Measurements from ENCODE around the gene TYK2. TPM values are rescaled to one million over a fixed set of nuclear protein-coding genes. Genes with fewer than 3 reads are reported as not detected.

Gene TYK2
- total and polyA plus RNA-seq, 2 of the 13 experiments (the other 11 are each of a cell fraction or from before 2014, with no cell fraction given), result 38.8 to 60.1 TPM

GRCh38 chr19:10374931-10375330 lies 5.4 kb downstream of the TYK2 start (continued):
- no peak for TF ChIP-seq E2F2 (CRISPR knock-in tag; IDR thresholded peaks at IDR 0.05; ENCODE audit: borderline replicate concordance)
- no peak for TF ChIP-seq HMG20A (CRISPR knock-in tag; IDR thresholded peaks at IDR 0.05; ENCODE audit: borderline replicate concordance)
- no peak for TF ChIP-seq ZNF225 (CRISPR knock-in tag; IDR thresholded peaks at IDR 0.05)

- in situ Hi-C loops (cut with HindIII; ENCODE audit: extremely low pct_ligation_motif_present, low pct_unique_long_range_greater_than_20kb), result no loop called here
- intact Hi-C loops (cut with micrococcal nuclease; ENCODE audit: unreplicated experiment), result no loop called here
- DNase-seq (ENCODE audit: low spot score) (no peak), FAIRE-seq (no peak), ATAC-seq (no peak)
- TF ChIP-seq ZNF883 (CRISPR knock-in tag; IDR thresholded peaks at IDR 0.05; ENCODE audit: not compliant biosample characterization) (no peak), DR1 (CRISPR knock-in tag; IDR thresholded peaks at IDR 0.05) (no peak), SSRP1 (CRISPR knock-in tag; IDR thresholded peaks at IDR 0.05) (no peak), NFE2L2 (IDR thresholded peaks at IDR 0.05; ENCODE audit: low read length) (no peak), HNF1B (CRISPR knock-in tag; IDR thresholded peaks at IDR 0.05) (no peak), KLF12 (CRISPR knock-in tag; IDR thresholded peaks at IDR 0.05; ENCODE audit: borderline replicate concordance) (no peak), ZNF782 (CRISPR knock-in tag; IDR thresholded peaks at IDR 0.05; ENCODE audit: borderline replicate concordance) (no peak)
- Histone ChIP-seq H2AFZ (ENCODE audit: low read length) (no peak overlapping the region), H3K9me3 (ENCODE audit: low read length) (no peaks in the 10 kb centered on the region), H3K4me3 (replicated peaks in 1 of 3; ENCODE audit: insufficient read depth in 1 of 3, low read depth in 2 of 3, low read length in 3 of 3) (no peak overlapping the region), H4K20me1 (ENCODE audit: insufficient read depth, low read length) (no peaks in the 10 kb centered on the region), H3K4me2 (ENCODE audit: low read depth, low read length) (no peak overlapping the region), H3K27me3 (ENCODE audit: control insufficient read depth in 1 of 2, insufficient read depth in 2 of 2, low read length in 2 of 2) (no peaks in the 10 kb centered on the region), H3K79me2 (ENCODE audit: insufficient read depth, low read length) (no peaks in the 10 kb centered on the region), H3K9ac (ENCODE audit: insufficient read depth, low read depth, low read length) (no peak overlapping the region), H3K27ac (ENCODE audit: extremely low read length, insufficient read depth, low read length) (no peak overlapping the region), H3K4me1 (ENCODE audit: insufficient read depth, low read length) (no peaks in the 10 kb centered on the region), H3K36me3 (replicated peaks in 1 of 2; ENCODE audit: control insufficient read depth in 1 of 2, insufficient read depth in 2 of 2, low read length in 2 of 2) (peaks cover 5 to 19% of the 10 kb centered on the region in 2 experiments)
- CTCF ChIA-PET (ENCODE audit: low intra/inter-chr PET ratio, low total read pairs), result no interaction called here
- no TSS peak for BruUV-seq (replicated peaks)
- 89% methylated on average over 2 of the region's 3 CpGs for WGBS (ENCODE audit: low lambda C conversion rate)
- POLR2A ChIA-PET, result no interaction called here
These were observed 7.7 kb downstream of the TYK2 start for GRCh38 chr19:10372690-10373089.
